Measurements from ENCODE around the gene COX7A2. TPM values are rescaled to one million over a fixed set of nuclear protein-coding genes. Genes with fewer than 3 reads are reported as not detected.

COX7A2 gene
- total and polyA plus RNA-seq, 8 donors = 76.5 to 214 (median 131) TPM

- no peaks in the 10 kb centered on the region for H3K36me3 ChIP-seq
- no peak for ATAC-seq
- no peak for DNase-seq
- WGBS, 2 donors = 18 to 19% methylated on average over 4 of the region's 4 CpGs
- H3K9me3 ChIP-seq = no peaks in the 10 kb centered on the region
- H3K4me3 ChIP-seq = peak overlapping the region in 1 of 4 donors; percentile 78
- intact Hi-C loops (cut with DNase I) = no loop called here
- no peaks in the 10 kb centered on the region for H3K27me3 ChIP-seq
- peak; percentile 57 for FAIRE-seq
- H3K4me1 ChIP-seq = peaks cover 12 to 47% (median 44%) of the 10 kb centered on the region in 3 donors
- no peak for TF ChIP-seq CTCF (IDR thresholded peaks at IDR 0.05)
- peak overlapping the region in 1 of 4 donors; percentile 38 for H3K27ac ChIP-seq
Observed at GRCh38 chr6:75280131-75280855, 36.7 kb upstream of the COX7A2 start.

- Histone ChIP-seq H3K36me3 (no peaks in the 10 kb centered on the region), H3K27me3 (no peaks in the 10 kb centered on the region), H3K4me3 (no peak overlapping the region), H3K4me1 (peaks cover 12 to 47% (median 44%) of the 10 kb centered on the region in 3 donors), H3K9me3 (no peaks in the 10 kb centered on the region), H3K27ac (no peak overlapping the region)
- no peak for FAIRE-seq
- intact Hi-C loops (cut with DNase I) = no loop called here
- DNase-seq = no peak
- 57 to 59% methylated on average over 2 of the region's 2 CpGs for WGBS, 2 donors
- no peak for TF ChIP-seq CTCF (IDR thresholded peaks at IDR 0.05)
- ATAC-seq = no peak
Observed at GRCh38 chr6:75279418-75279817, 35.8 kb upstream of the COX7A2 start.

- no peak overlapping the region for H3K4me3 ChIP-seq
- peaks cover 15 to 56% (median 47%) of the 10 kb centered on the region in 3 donors for H3K4me1 ChIP-seq
- DNase-seq = no peak
- no peak for FAIRE-seq
- H3K27me3 ChIP-seq = no peaks in the 10 kb centered on the region
- ATAC-seq = no peak
- H3K9me3 ChIP-seq = no peaks in the 10 kb centered on the region
- WGBS, 2 donors = 27 to 29% methylated on average over 4 of the region's 4 CpGs
- no peak overlapping the region for H3K27ac ChIP-seq
- no peaks in the 10 kb centered on the region for H3K36me3 ChIP-seq
- intact Hi-C loops (cut with DNase I) = no loop called here
- TF ChIP-seq CTCF (IDR thresholded peaks at IDR 0.05) = no peak
Observed at GRCh38 chr6:75278474-75279077, 35.0 kb upstream of the COX7A2 start.

DNA sequence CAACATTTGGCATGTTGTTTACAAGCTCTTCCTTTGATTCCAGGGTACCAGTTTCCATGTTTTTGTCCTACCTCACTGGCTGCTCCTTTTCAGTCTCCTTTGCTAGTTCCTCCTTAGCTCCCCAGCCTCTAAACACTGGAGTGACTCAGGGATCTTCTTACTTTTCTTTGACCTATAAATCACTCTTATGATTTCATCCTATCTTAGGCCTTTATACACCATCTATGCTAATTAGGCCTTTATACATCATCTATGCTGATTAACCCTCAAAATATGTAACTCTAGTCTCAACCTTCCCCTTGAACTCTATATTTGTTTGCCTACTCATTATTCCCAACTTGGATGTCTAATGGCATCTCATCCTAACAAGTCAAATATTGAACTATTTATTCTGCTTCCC lies 31.5 kb upstream of the COX7A2 start:
- no peak for TF ChIP-seq CTCF (IDR thresholded peaks at IDR 0.05)
- ATAC-seq (no peak), DNase-seq (no peak), FAIRE-seq (no peak)
- Histone ChIP-seq H3K36me3 (no peaks in the 10 kb centered on the region), H3K4me1 (peaks cover 26 to 48% (median 34%) of the 10 kb centered on the region in 3 donors), H3K4me3 (no peak overlapping the region), H3K27ac (no peak overlapping the region), H3K9me3 (no peaks in the 10 kb centered on the region), H3K27me3 (no peaks in the 10 kb centered on the region)
- intact Hi-C loops (cut with DNase I) = no loop called here

DNA sequence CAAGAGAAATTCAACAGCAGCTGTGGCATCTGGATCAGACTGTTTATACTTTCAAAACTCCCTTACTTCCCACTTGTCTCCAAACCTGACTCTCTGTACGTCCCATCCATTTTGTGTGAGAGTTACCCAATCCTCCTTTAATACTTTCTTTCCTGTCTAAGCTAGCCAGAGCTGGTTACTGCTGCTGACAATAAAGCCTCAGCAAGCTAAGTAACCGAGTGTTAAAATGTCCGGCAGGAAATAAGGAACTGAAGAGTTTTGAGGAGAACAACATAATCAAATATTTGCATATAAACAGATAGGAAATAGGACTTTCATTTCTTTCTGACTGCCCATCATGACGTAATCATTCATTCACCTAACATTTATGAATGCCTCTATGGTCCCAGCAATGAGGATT lies 29.4 kb upstream of the COX7A2 start:
- FAIRE-seq (no peak), DNase-seq (no peak), ATAC-seq (peak in 2 of 4 donors; percentile 26 to 39)
- Histone ChIP-seq H3K27me3 (no peaks in the 10 kb centered on the region), H3K9me3 (no peaks in the 10 kb centered on the region), H3K36me3 (no peaks in the 10 kb centered on the region), H3K27ac (peak overlapping the region in 2 of 4 donors; percentile 6 to 14), H3K4me1 (peaks cover 20 to 39% (median 25%) of the 10 kb centered on the region in 3 donors), H3K4me3 (no peak overlapping the region)
- no peak for TF ChIP-seq CTCF (IDR thresholded peaks at IDR 0.05)
- intact Hi-C loops (cut with DNase I) = no loop called here
- WGBS, 2 donors = 68 to 78% methylated on average over 4 of the region's 4 CpGs
